SU-DHL-6 (cell line): ENCODE data around the gene SMAD6.

Experiments used
- H2AFZ ChIP-seq: fragments of 200-600 bp; sonication (generic); 2 replicates; pipeline ENCODE4 v1.6.1; 2014; ENCODE audit warnings: low read depth, mild to moderate bottlenecking, moderate library complexity, mixed read lengths, antibody characterized with exemption, low read length; ENCODE audit not compliant: severe bottlenecking
- H3F3A ChIP-seq: fragments of 200-600 bp; shearing (Covaris generic); 2 replicates; pipeline ENCODE4 v1.6.0; 2016; ENCODE audit warnings: antibody characterized with exemption, mild to moderate bottlenecking; ENCODE audit not compliant: insufficient read depth
- H3K27ac ChIP-seq: fragments of 200-600 bp; sonication (generic); 2 replicates; pipeline ENCODE4 v1.5.1; 2016; ENCODE audit warnings: low read depth, mild to moderate bottlenecking, low read length, moderate library complexity, mixed read lengths
- H3K27me3 ChIP-seq: fragments of 200-600 bp; sonication (generic), shearing (Covaris generic); 2 replicates; pipeline ENCODE4 v1.6.0; 2014; ENCODE audit warnings: mild to moderate bottlenecking, low read length
- H3K36me3 ChIP-seq: fragments of 200-600 bp; sonication (generic); 2 replicates; pipeline ENCODE4 v1.6.1; 2014; ENCODE audit warnings: mild to moderate bottlenecking, low read length, mixed read lengths
- H3K4me2 ChIP-seq: fragments of 300-600, 200-600 bp; shearing (Covaris generic), sonication (generic); 2 replicates; pipeline ENCODE4 v1.6.0; 2014; ENCODE audit warnings: low read length, low read depth, mild to moderate bottlenecking; ENCODE audit not compliant: poor library complexity, severe bottlenecking
- H3K4me3 ChIP-seq: fragments of 200-600 bp; sonication (generic); 2 replicates; pipeline ENCODE4 v1.5.1; 2014; ENCODE audit warnings: antibody characterized with exemption, low read length, mild to moderate bottlenecking, mixed read lengths; ENCODE audit not compliant: insufficient read depth, poor library complexity, severe bottlenecking
- H3K79me2 ChIP-seq: fragments of 200-600 bp; sonication (generic); 2 replicates; pipeline ENCODE4 v1.6.1; 2014; ENCODE audit warnings: mild to moderate bottlenecking, low read length, moderate library complexity; ENCODE audit not compliant: insufficient read depth
- H3K9ac ChIP-seq: fragments of 200-600 bp; sonication (generic); 2 replicates; pipeline ENCODE4 v1.7.0; 2014; ENCODE audit warnings: mild to moderate bottlenecking, low read length
- H3K9me2 ChIP-seq: fragments of 200-600 bp; sonication (generic); replicated peaks from 2 replicates; pipeline ENCODE4 v1.6.1; 2014; ENCODE audit warnings: low read length; ENCODE audit not compliant: insufficient read depth
- H3K9me3 ChIP-seq: fragments of 200-600 bp; sonication (generic); 2 replicates; pipeline ENCODE4 v1.6.1; 2014; ENCODE audit warnings: low read length, mixed read lengths; ENCODE audit not compliant: insufficient read depth
- H4K20me1 ChIP-seq: fragments of 200-600 bp; sonication (generic); 2 replicates; pipeline ENCODE4 v1.6.1; 2014; ENCODE audit warnings: low read depth, mild to moderate bottlenecking, antibody characterized with exemption, low read length, moderate library complexity, mixed read lengths
- EZH2phosphoT487 ChIP-seq: fragments of 200-600 bp; sonication (generic), shearing (Covaris generic); conservative IDR thresholded peaks from 2 replicates; pipeline ENCODE4 v1.6.1; 2018; ENCODE audit warnings: mild to moderate bottlenecking, antibody characterized with exemption, low read length, moderate library complexity, mixed read lengths
- TF ChIP-seq, protein P1 (sequence below): fragments of 200-600 bp; sonication (generic); IDR thresholded peaks from one replicate; pipeline ENCODE4 v1.5.1; 2017; ENCODE audit warnings: antibody characterized with exemption, mild to moderate bottlenecking, low read length, moderate library complexity; ENCODE audit not compliant: insufficient read depth, poor library complexity, severe bottlenecking

SMAD6 gene

DNA sequence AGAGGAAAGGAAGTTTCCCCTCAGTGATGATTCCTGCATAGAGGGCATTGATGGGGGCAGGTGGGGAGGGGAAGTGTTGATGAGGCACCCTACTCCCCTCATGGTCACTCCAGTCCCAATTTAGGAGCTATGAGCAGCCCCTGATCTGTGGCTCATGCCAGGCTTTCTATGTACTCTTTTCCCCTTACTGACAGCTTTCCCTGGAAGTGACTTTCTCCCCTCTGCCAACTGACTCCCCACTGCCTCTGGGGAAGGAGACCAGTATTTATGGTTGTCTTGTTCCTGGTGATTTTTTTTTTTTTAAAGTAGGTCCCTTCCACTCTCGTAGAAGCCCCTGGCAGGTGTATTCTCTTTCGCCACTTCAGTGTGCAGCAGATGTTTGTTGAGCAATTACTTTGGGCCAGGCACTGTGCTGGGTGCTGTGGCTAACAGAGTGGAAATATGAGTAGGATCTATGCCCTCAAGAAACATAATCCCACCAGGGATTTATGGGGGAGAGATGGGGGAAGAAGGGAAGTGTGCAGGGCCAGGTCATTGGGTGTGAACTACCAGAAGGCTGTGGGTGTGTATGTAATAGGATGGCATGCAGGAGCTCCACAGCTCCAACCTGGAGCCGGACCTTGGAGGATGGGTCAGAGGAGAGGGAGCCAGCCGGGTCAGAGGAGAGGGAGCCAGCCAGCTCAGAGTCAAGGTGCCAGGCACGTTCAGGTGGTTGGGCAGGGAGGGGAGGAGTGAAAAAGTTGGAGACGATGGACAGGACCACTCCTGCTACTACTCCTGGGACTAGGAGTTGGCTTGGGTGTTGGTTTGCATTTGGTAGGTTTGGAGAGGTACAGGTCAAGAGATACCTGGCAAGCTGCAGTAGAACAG lies 3.5 kb downstream of the SMAD6 start:
- no peak overlapping the region for H3K4me2 ChIP-seq

DNA sequence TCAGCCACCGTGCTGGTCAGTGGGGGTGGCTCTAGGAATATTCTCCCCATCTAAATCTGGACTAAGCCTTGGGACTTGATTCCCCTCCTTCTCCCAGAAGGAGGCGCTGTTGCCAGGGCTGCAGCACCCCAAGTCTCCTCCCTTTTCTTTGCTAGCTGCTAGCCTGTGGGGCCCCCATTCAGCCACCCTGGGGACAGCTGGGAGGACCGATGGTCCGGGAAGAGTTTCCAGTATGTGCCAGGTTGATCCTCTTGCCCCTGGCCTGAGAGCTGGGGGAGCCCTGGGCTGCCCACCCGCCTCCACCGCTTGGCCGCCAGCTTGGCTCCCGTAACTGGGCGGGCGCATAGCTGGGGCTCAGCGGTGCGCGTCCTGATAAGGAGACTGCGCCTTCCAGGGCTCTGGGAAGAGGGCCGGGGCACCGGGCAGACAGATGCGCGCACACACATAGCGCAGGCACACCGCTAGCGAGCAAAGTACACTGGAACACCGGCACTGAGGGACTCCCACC lies 4.2 kb downstream of the SMAD6 start:
- TF ChIP-seq EZH2phosphoT487: no peak
- TF ChIP-seq, protein P1, sequence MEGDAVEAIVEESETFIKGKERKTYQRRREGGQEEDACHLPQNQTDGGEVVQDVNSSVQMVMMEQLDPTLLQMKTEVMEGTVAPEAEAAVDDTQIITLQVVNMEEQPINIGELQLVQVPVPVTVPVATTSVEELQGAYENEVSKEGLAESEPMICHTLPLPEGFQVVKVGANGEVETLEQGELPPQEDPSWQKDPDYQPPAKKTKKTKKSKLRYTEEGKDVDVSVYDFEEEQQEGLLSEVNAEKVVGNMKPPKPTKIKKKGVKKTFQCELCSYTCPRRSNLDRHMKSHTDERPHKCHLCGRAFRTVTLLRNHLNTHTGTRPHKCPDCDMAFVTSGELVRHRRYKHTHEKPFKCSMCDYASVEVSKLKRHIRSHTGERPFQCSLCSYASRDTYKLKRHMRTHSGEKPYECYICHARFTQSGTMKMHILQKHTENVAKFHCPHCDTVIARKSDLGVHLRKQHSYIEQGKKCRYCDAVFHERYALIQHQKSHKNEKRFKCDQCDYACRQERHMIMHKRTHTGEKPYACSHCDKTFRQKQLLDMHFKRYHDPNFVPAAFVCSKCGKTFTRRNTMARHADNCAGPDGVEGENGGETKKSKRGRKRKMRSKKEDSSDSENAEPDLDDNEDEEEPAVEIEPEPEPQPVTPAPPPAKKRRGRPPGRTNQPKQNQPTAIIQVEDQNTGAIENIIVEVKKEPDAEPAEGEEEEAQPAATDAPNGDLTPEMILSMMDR: no peak
- no peak overlapping the region for H2AFZ ChIP-seq
- H3K9me2 ChIP-seq: no peaks in the 10 kb centered on the region
- no peaks in the 10 kb centered on the region for H3K9me3 ChIP-seq
- H3K4me2 ChIP-seq: no peak overlapping the region
- no peaks in the 10 kb centered on the region for H4K20me1 ChIP-seq
- no peaks in the 10 kb centered on the region for H3K27me3 ChIP-seq
- no peak overlapping the region for H3K27ac ChIP-seq
- H3F3A ChIP-seq: no peaks in the 10 kb centered on the region
- no peak overlapping the region for H3K9ac ChIP-seq
- no peak overlapping the region for H3K4me3 ChIP-seq
- H3K79me2 ChIP-seq: no peaks in the 10 kb centered on the region
- no peaks in the 10 kb centered on the region for H3K36me3 ChIP-seq

More for the DNA sequence above, 3.5 kb downstream of the SMAD6 start:
- H3K4me3 ChIP-seq: no peak overlapping the region
- H3K9me3 ChIP-seq: no peaks in the 10 kb centered on the region
- H2AFZ ChIP-seq: no peak overlapping the region
- H3F3A ChIP-seq: no peaks in the 10 kb centered on the region
- no peaks in the 10 kb centered on the region for H3K9me2 ChIP-seq
- no peak overlapping the region for H3K9ac ChIP-seq
- TF ChIP-seq, protein P1: no peak
- H3K79me2 ChIP-seq: no peaks in the 10 kb centered on the region
- no peaks in the 10 kb centered on the region for H4K20me1 ChIP-seq
- no peak overlapping the region for H3K27ac ChIP-seq
- H3K36me3 ChIP-seq: no peaks in the 10 kb centered on the region
- H3K27me3 ChIP-seq: no peaks in the 10 kb centered on the region

DNA sequence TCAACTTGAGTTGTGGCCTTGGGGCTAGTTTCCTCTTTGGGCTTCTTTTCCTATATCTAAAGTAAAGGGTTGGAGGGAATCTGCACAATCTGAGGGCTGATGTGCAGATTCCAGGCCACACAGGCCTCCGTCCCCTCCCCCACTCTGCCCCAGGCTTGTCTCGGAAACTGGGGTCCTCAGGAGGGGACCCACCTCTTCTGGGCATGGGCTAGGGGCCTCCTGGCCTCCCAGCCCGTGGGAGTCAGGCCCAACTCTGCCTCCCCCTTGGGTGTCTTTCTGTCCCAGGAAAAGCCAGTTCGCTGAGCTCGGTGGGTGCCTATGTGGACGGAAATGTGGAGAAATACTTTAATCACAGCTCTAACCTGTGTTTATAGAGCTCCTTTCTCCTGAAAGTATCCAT lies 4.8 kb downstream of the SMAD6 start:
- no peaks in the 10 kb centered on the region for H3K9me3 ChIP-seq
- H3K27ac ChIP-seq: no peak overlapping the region
- H3K36me3 ChIP-seq: no peaks in the 10 kb centered on the region
- H3K9me2 ChIP-seq: no peaks in the 10 kb centered on the region
- no peaks in the 10 kb centered on the region for H3F3A ChIP-seq
- H3K27me3 ChIP-seq: no peaks in the 10 kb centered on the region
- H2AFZ ChIP-seq: no peak overlapping the region
- H3K4me2 ChIP-seq: no peak overlapping the region
- no peaks in the 10 kb centered on the region for H4K20me1 ChIP-seq
- no peaks in the 10 kb centered on the region for H3K79me2 ChIP-seq
- H3K4me3 ChIP-seq: no peak overlapping the region
- no peak overlapping the region for H3K9ac ChIP-seq
- TF ChIP-seq EZH2phosphoT487: no peak
- TF ChIP-seq, protein P1: no peak
